ENCODE measurements around the gene P2RX3.
"Not testable (repeated sequence)": the region's sequence is repeated elsewhere in the genome, so short reads cannot be mapped to it uniquely, and the experiment has no call there.

Gene P2RX3

DNA sequence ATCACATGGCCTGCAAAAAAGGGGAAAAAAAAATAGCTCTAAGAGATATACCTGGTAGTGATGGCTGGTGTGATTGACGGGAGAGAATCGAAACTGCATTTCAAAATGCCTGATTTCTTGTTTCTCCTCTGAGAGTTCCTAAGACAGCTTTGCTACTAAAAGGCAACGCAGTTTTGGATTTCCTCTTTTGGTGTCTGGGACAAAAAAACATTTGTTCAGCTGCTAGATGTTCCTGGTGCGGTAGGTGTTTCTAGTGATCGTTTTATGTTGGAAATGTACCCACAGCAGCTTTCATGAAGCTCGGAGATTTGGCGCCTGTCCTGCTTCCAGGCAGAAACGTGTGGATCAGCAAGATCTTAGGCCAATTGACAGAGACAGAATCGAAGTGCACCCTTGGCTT, 18.1 kb downstream of the P2RX3 start:
- Histone ChIP-seq H3K27ac (ENCODE audit: low read depth, low read length) (no peak overlapping the region), H3K36me3 (ENCODE audit: control insufficient read depth in 5 of 5, insufficient read depth in 5 of 5, low read length in 5 of 5) (peaks cover 0 to 2% (median 0%) of the 10 kb centered on the region in 5 donors), H3K4me1 (ENCODE audit: control insufficient read depth in 5 of 5, insufficient read depth in 5 of 5, low read length in 5 of 5) (peaks cover 0 to 3% (median 0%) of the 10 kb centered on the region in 5 donors), H3K4me3 (ENCODE audit: low read depth in 1 of 5, low read length in 5 of 5) (no peak overlapping the region), H3K9ac (ENCODE audit: low read length in 5 of 5) (peak overlapping the region in 2 of 5 donors; percentile 16 to 21), H3K27me3 (ENCODE audit: control insufficient read depth in 5 of 5, insufficient read depth in 4 of 5, low read length in 5 of 5) (no peaks in the 10 kb centered on the region), H3K9me3 (ENCODE audit: control insufficient read depth in 5 of 5, low read length in 5 of 5) (no peaks in the 10 kb centered on the region)

DNA sequence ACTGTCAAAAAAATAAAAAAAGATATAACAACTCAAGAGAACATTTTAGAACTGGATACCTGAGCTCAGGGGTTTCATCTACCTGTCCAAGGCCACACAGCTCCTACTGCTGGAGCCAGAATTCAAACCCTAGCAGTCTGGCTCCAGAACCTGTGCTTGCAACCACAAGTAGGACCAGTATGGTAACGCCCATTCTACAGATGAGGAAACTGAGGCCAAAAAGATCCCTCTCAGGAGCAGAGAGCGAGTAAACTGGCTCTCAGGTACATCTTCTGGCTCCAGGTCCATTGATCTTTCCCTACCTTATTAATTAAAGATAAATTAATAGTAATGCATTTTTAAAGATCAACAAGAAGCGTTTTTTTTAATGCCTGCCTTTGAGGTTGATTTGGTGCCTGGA, 19.2 kb downstream of the P2RX3 start:
- Histone ChIP-seq H3K4me1 (ENCODE audit: control insufficient read depth in 5 of 5, insufficient read depth in 5 of 5, low read length in 5 of 5) (peaks cover 0 to 3% (median 0%) of the 10 kb centered on the region in 5 donors), H3K27ac (ENCODE audit: low read depth, low read length) (no peak overlapping the region), H3K27me3 (ENCODE audit: control insufficient read depth in 5 of 5, insufficient read depth in 4 of 5, low read length in 5 of 5) (no peaks in the 10 kb centered on the region), H3K9ac (ENCODE audit: low read length in 5 of 5) (no peak overlapping the region), H3K4me3 (ENCODE audit: low read depth in 1 of 5, low read length in 5 of 5) (no peak overlapping the region), H3K36me3 (ENCODE audit: control insufficient read depth in 5 of 5, insufficient read depth in 5 of 5, low read length in 5 of 5) (no peaks in the 10 kb centered on the region), H3K9me3 (ENCODE audit: control insufficient read depth in 5 of 5, low read length in 5 of 5) (no peaks in the 10 kb centered on the region)

DNA sequence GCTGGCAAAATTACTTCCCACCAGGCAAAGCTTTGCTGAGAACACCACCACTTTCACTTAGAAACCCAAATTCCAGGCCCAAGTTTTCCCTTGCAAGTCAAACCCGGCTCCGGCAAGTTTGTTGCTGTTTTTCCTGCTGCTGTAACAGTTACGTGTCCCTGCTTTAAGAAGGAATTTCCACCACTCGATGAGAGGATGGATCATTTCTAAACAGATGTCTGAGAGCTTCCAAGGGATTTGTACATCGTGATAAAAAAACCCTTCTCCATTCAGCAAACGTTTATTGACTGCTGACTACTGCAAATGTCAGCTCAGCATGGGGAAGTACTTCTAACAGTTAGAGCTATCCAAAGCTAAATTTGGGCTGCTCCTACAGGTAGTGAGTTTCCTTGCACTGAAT, 19.7 kb downstream of the P2RX3 start:
- H3K4me3 ChIP-seq (ENCODE audit: low read depth in 1 of 5, low read length in 5 of 5) = no peak overlapping the region
- H3K4me1 ChIP-seq (ENCODE audit: control insufficient read depth in 5 of 5, insufficient read depth in 5 of 5, low read length in 5 of 5) = peaks cover 0 to 3% (median 0%) of the 10 kb centered on the region in 5 donors
- peaks cover 0 to 3% (median 0%) of the 10 kb centered on the region in 5 donors for H3K27me3 ChIP-seq (ENCODE audit: control insufficient read depth in 5 of 5, insufficient read depth in 4 of 5, low read length in 5 of 5)
- no peak overlapping the region for H3K9ac ChIP-seq (ENCODE audit: low read length in 5 of 5)
- H3K27ac ChIP-seq (ENCODE audit: low read depth, low read length) = no peak overlapping the region
- H3K36me3 ChIP-seq (ENCODE audit: control insufficient read depth in 5 of 5, insufficient read depth in 5 of 5, low read length in 5 of 5) = no peaks in the 10 kb centered on the region
- no peaks in the 10 kb centered on the region for H3K9me3 ChIP-seq (ENCODE audit: control insufficient read depth in 5 of 5, low read length in 5 of 5)

DNA sequence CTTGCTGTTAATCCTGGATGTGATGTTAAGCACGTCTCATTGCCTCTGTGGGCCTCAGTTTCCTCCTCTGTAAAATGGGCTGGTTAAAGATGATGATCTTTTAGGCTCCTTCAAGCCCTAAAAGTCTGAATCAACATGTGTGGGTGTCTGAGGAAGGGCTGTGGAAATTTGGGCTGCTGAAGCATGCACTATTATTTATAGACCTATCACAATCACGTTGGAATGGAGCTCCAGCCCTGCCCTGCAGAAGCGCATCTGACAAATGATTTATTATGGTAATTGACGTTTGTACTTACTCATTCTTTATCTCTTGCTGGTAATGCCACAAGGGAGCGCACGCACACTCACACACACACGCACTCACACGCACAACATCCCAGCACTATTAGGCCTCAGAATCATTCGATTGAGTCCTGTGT, 20.4 kb downstream of the P2RX3 start:
- Histone ChIP-seq H3K9ac (ENCODE audit: low read length in 5 of 5) (no peak overlapping the region), H3K27me3 (ENCODE audit: control insufficient read depth in 5 of 5, insufficient read depth in 4 of 5, low read length in 5 of 5) (peaks cover 0 to 5% (median 0%) of the 10 kb centered on the region in 5 donors), H3K9me3 (ENCODE audit: control insufficient read depth in 5 of 5, low read length in 5 of 5) (peaks cover 0 to 2% (median 0%) of the 10 kb centered on the region in 5 donors), H3K4me1 (ENCODE audit: control insufficient read depth in 5 of 5, insufficient read depth in 5 of 5, low read length in 5 of 5) (peaks cover 0 to 3% (median 0%) of the 10 kb centered on the region in 5 donors), H3K27ac (ENCODE audit: low read depth, low read length) (no peak overlapping the region), H3K36me3 (ENCODE audit: control insufficient read depth in 5 of 5, insufficient read depth in 5 of 5, low read length in 5 of 5) (no peaks in the 10 kb centered on the region), H3K4me3 (ENCODE audit: low read depth in 1 of 5, low read length in 5 of 5) (no peak overlapping the region)

DNA sequence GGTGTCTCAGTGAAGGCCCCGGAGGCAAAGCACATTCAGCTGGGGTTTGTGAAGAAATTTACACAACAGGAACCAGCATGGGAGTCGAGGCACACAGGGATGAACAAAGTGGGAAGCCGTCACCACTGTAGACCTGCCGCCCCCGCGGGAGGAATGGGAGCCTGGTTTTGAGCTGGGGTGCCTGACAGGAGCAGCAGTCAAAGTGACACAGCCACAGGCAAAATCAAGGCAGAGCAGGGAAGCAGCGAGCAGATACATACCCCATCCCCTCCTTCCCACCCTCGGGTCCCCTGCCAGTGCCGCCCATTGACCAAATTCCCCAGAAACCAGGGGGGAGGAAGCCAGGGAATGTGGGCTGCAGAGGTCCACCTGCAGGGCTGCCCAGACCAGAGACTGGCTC, 20.8 kb downstream of the P2RX3 start:
- Histone ChIP-seq H3K9ac (ENCODE audit: low read length in 5 of 5) (no peak overlapping the region), H3K36me3 (ENCODE audit: control insufficient read depth in 5 of 5, insufficient read depth in 5 of 5, low read length in 5 of 5) (no peaks in the 10 kb centered on the region), H3K27ac (ENCODE audit: low read depth, low read length) (no peak overlapping the region), H3K9me3 (ENCODE audit: control insufficient read depth in 5 of 5, low read length in 5 of 5) (peaks cover 0 to 2% (median 0%) of the 10 kb centered on the region in 5 donors), H3K4me1 (ENCODE audit: control insufficient read depth in 5 of 5, insufficient read depth in 5 of 5, low read length in 5 of 5) (peaks cover 0 to 3% (median 0%) of the 10 kb centered on the region in 5 donors), H3K27me3 (ENCODE audit: control insufficient read depth in 5 of 5, insufficient read depth in 4 of 5, low read length in 5 of 5) (peaks cover 0 to 5% (median 0%) of the 10 kb centered on the region in 5 donors), H3K4me3 (ENCODE audit: low read depth in 1 of 5, low read length in 5 of 5) (no peak overlapping the region)

DNA sequence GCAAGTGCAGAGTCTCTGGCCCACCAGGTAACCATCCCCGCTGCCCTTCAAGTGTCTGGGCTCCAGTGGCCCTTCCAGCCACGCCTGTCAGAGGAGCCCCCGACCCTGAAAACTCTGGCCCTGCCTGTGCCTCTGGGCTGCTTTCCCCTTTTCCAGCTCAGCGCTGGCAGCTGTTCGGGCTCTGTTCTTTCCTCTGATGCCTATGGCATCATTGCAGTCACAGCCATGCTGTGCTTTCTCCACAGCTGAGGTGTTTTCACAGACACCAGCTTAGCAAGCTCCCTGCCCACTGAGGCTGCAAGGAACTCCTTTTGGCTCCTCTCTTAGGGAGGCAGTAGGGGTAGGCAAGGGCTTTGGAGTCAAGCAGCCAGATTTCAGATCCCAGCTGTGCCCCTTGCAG, 21.2 kb downstream of the P2RX3 start:
- Histone ChIP-seq H3K4me3 (ENCODE audit: low read depth in 1 of 5, low read length in 5 of 5) (no peak overlapping the region), H3K27me3 (ENCODE audit: control insufficient read depth in 5 of 5, insufficient read depth in 4 of 5, low read length in 5 of 5) (peaks cover 0 to 5% (median 0%) of the 10 kb centered on the region in 5 donors), H3K27ac (ENCODE audit: low read depth, low read length) (no peak overlapping the region), H3K9ac (ENCODE audit: low read length in 5 of 5) (no peak overlapping the region), H3K9me3 (ENCODE audit: control insufficient read depth in 5 of 5, low read length in 5 of 5) (peaks cover 0 to 2% (median 0%) of the 10 kb centered on the region in 5 donors), H3K4me1 (ENCODE audit: control insufficient read depth in 5 of 5, insufficient read depth in 5 of 5, low read length in 5 of 5) (peaks cover 0 to 3% (median 0%) of the 10 kb centered on the region in 5 donors), H3K36me3 (ENCODE audit: control insufficient read depth in 5 of 5, insufficient read depth in 5 of 5, low read length in 5 of 5) (no peaks in the 10 kb centered on the region)

DNA sequence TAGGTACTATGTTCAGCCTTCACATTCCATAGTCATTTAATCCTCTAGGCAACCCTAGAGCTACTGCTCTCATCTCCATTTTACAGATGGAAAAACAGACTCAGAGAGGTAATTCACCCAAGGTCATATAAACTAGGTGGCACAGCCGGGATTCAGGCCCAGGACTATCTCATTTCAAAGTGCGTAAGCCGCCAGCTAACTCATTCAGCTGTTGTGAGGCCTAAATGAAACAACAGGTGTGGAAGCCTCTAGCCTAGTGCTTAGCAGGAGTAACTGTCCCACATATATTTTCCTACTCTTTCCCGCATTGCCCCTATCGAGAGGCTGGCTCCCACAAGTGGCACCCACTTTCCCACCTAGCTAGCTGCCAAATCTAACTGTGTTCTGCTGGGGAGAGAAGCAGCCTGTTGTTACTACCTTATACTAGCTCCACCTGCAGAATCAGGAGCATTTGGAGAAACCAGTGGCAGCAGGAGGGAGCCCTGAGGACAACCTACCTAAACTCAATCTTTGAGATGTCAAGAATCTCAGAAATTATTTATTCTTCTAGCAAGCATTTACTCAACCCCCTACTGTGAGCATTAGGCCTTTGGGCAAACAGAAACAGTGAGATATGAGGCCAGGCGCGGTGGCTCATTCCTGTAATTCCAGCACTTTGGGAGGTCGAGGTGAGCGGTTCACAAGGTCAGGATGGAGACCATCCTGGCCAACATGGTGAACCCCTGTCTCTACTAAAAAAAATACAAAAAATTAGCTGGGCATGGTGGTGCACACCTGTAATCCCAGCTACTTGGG, 21.9 kb downstream of the P2RX3 start:
- Histone ChIP-seq H3K27me3 (ENCODE audit: control insufficient read depth in 5 of 5, insufficient read depth in 4 of 5, low read length in 5 of 5) (peaks cover 0 to 5% (median 0%) of the 10 kb centered on the region in 5 donors), H3K4me3 (ENCODE audit: low read depth in 1 of 5, low read length in 5 of 5) (no peak overlapping the region), H3K9me3 (ENCODE audit: control insufficient read depth in 5 of 5, low read length in 5 of 5) (peaks cover 0 to 2% (median 0%) of the 10 kb centered on the region in 5 donors), H3K27ac (ENCODE audit: low read depth, low read length) (no peak overlapping the region), H3K36me3 (ENCODE audit: control insufficient read depth in 5 of 5, insufficient read depth in 5 of 5, low read length in 5 of 5) (no peaks in the 10 kb centered on the region), H3K4me1 (ENCODE audit: control insufficient read depth in 5 of 5, insufficient read depth in 5 of 5, low read length in 5 of 5) (peaks cover 0 to 3% (median 0%) of the 10 kb centered on the region in 5 donors), H3K9ac (ENCODE audit: low read length in 5 of 5) (no peak overlapping the region)

DNA sequence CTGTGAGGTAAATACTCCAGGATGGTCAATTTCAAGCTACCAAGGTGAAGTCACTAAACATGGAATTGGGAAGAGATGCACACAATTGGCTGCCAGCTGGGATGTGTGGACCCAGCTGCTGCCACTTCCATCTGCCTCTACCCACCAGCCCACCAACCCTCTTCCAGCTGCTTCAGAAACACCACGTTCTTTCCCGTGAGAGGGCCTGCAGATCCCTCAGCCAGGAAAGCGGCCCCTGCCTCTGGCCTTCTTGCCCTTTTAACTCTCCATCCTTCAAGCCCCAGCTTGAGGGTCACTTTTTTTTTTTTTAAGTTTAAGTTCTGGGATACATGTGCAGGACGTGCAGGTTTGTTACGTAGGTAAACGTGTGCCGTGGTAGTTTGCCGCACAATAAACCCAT, 22.8 kb downstream of the P2RX3 start:
- Histone ChIP-seq H3K4me3 (ENCODE audit: low read depth in 1 of 5, low read length in 5 of 5) (no peak overlapping the region), H3K36me3 (ENCODE audit: control insufficient read depth in 5 of 5, insufficient read depth in 5 of 5, low read length in 5 of 5) (no peaks in the 10 kb centered on the region), H3K27ac (ENCODE audit: low read depth, low read length) (no peak overlapping the region), H3K27me3 (ENCODE audit: control insufficient read depth in 5 of 5, insufficient read depth in 4 of 5, low read length in 5 of 5) (peaks cover 0 to 5% (median 0%) of the 10 kb centered on the region in 5 donors), H3K4me1 (ENCODE audit: control insufficient read depth in 5 of 5, insufficient read depth in 5 of 5, low read length in 5 of 5) (peaks cover 0 to 3% (median 0%) of the 10 kb centered on the region in 5 donors), H3K9me3 (ENCODE audit: control insufficient read depth in 5 of 5, low read length in 5 of 5) (peaks cover 0 to 2% (median 0%) of the 10 kb centered on the region in 5 donors), H3K9ac (ENCODE audit: low read length in 5 of 5) (no peak overlapping the region)

DNA sequence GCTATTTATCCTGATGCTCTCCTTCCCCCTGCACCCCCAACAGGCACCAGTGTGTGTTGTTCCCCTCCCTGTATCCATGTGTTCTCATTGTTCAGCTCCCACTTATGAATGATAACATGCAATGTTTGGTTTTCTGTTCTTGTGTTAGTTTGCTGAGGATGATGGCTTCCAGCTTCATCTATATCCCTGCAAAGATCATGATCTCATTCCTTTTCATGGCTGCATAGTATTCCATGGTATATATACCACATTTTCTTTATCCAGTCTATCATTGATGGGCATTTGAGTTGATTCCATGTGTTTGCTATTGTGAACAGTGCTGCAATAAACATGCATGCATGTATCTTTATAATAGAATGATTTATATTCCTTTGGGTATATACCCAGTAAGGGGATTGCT, 23.3 kb downstream of the P2RX3 start:
- H3K9me3 ChIP-seq (ENCODE audit: control insufficient read depth in 5 of 5, low read length in 5 of 5); H3K36me3 ChIP-seq (ENCODE audit: control insufficient read depth in 5 of 5, insufficient read depth in 5 of 5, low read length in 5 of 5): not testable (repeated sequence)

DNA sequence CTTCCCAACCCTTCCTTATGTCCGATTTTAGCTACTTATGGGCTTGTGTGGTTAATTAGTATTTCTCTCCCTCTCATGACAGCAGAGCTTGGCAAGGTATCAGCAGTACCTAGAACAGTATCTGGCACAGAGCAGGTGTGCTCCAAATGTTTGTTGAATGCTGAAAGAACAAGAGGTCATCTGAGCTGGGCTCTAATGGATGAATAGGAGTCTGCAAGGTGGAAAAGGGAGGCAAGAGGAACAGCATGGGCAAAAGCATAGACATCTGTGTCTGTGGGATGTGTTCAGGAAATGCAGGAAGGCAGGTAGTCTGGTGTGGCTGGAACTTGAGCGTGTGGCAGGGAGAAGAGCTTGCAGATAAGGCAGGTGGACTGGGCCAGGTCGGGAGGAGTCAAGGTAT, 23.8 kb downstream of the P2RX3 start:
- H3K36me3 ChIP-seq (ENCODE audit: control insufficient read depth in 5 of 5, insufficient read depth in 5 of 5, low read length in 5 of 5) = no peaks in the 10 kb centered on the region
- no peak overlapping the region for H3K4me3 ChIP-seq (ENCODE audit: low read depth in 1 of 5, low read length in 5 of 5)
- H3K4me1 ChIP-seq (ENCODE audit: control insufficient read depth in 5 of 5, insufficient read depth in 5 of 5, low read length in 5 of 5) = peaks cover 0 to 3% (median 0%) of the 10 kb centered on the region in 5 donors
- peaks cover 0 to 2% (median 0%) of the 10 kb centered on the region in 5 donors for H3K9me3 ChIP-seq (ENCODE audit: control insufficient read depth in 5 of 5, low read length in 5 of 5)
- H3K9ac ChIP-seq (ENCODE audit: low read length in 5 of 5) = no peak overlapping the region
- H3K27ac ChIP-seq (ENCODE audit: low read depth, low read length) = no peak overlapping the region
- H3K27me3 ChIP-seq (ENCODE audit: control insufficient read depth in 5 of 5, insufficient read depth in 4 of 5, low read length in 5 of 5) = peaks cover 0 to 5% (median 0%) of the 10 kb centered on the region in 5 donors

More for the DNA sequence above, 23.3 kb downstream of the P2RX3 start:
- not testable (repeated sequence) for H3K9ac ChIP-seq (ENCODE audit: low read length in 5 of 5); H3K4me1 ChIP-seq (ENCODE audit: control insufficient read depth in 5 of 5, insufficient read depth in 5 of 5, low read length in 5 of 5); H3K27me3 ChIP-seq (ENCODE audit: control insufficient read depth in 5 of 5, insufficient read depth in 4 of 5, low read length in 5 of 5); H3K27ac ChIP-seq (ENCODE audit: low read depth, low read length); H3K4me3 ChIP-seq (ENCODE audit: low read depth in 1 of 5, low read length in 5 of 5)

All from subcutaneous abdominal adipose tissue (tissue), 5 donors.